WI38 (cell line): ENCODE data around the gene PRPF4.
"Not testable (repeated sequence)": the region's sequence is repeated elsewhere in the genome, so short reads cannot be mapped to it uniquely, and the experiment has no call there.

Experiments
- H3K4me3 ChIP-seq: 2 replicates; pipeline ENCODE4 v1.5.1; 2011; ENCODE audit warnings: low read depth, mild to moderate bottlenecking, control low read depth, low read length
- TF ChIP-seq, protein P1 (sequence below): IDR thresholded peaks from 2 replicates; pipeline ENCODE4 v1.5.1; 2012; ENCODE audit warnings: low read depth, mild to moderate bottlenecking, control low read depth, low read length

The PRPF4 gene

DNA sequence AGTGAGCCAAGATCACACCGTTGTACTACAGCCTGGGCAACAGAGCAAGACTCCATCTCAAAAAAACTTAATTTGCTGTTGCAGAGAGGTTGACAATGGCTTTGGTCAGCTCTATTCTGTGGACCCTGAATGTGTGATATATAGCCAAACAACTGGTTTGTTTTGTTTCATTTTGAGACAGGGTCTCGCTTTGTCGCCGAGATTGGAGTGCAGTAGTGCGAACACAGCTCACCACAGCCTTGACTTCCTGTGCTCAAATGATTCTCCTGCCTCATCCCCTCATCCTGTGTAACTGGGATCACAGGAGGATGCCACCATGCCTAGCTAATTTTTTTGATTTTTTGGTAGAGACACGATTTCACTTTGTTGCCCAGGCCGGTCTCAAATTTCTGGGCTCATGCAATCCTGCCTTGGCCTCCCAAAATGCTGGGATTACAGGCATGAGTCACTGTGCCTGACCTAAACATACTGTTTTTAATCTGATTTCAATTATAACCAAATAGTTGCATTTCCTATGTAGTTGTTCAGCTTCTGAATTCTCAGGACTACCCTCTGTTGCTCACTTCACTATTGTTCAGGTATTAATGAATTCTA is 17.9 kb downstream of the PRPF4 start:
- no peak overlapping the region for H3K4me3 ChIP-seq
- TF ChIP-seq, protein P1, sequence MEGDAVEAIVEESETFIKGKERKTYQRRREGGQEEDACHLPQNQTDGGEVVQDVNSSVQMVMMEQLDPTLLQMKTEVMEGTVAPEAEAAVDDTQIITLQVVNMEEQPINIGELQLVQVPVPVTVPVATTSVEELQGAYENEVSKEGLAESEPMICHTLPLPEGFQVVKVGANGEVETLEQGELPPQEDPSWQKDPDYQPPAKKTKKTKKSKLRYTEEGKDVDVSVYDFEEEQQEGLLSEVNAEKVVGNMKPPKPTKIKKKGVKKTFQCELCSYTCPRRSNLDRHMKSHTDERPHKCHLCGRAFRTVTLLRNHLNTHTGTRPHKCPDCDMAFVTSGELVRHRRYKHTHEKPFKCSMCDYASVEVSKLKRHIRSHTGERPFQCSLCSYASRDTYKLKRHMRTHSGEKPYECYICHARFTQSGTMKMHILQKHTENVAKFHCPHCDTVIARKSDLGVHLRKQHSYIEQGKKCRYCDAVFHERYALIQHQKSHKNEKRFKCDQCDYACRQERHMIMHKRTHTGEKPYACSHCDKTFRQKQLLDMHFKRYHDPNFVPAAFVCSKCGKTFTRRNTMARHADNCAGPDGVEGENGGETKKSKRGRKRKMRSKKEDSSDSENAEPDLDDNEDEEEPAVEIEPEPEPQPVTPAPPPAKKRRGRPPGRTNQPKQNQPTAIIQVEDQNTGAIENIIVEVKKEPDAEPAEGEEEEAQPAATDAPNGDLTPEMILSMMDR = no peak

DNA sequence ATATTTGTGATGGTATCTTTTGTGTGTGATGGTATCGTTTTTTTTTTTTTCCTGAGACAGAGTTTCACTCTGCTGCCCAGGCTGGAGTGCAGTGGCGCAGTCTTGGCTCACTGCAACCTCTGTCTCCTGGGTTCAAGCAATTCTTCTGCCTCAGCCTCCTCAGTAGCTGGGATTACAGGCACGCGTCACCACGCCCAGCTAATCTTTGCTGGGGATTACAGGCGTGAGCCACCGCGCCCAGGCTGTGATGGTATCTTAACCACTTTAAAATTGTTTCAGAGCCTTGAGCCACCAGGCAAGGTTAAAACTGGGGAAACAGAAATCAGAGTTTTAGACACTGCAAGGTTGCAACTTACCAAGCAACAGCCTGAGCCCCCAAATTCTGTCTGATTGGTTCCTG is 20.8 kb downstream of the PRPF4 start:
- H3K4me3 ChIP-seq = not testable (repeated sequence)

DNA sequence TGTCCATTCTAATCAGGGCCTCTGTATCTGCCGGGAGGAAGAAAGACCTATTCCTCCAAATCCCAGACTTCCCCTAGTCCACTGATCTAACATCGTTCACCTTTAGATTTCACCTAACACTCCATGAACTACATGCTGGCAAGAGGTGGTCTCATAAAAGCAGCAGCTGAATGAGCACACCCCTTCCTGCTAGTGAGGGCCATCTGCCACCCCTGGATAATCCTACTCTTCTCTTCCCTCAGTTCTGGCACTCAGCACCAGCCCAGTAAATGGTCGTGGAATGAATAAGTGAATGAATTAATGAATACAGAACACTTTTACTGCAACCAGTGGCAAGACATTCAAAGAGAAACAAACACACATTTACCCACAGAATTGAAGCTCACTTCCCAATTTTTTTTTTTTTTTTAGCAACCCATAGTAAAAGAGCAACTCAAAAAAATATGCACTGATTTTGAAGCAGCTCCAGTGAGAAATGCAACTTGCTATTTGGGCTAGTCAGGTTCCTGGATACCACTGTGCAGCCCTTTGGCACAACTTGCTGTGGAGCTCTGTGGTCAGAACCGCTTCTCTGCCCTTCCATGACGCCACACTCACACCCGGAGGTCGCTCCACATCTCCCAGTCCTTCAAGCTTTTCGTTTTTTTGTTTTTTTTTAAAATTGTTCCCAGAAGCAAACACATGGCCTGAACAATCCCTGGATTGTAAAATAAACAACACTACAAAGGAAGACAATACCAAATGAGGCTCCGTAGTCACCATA is 21.5 kb downstream of the PRPF4 start:
- H3K4me3 ChIP-seq = no peak overlapping the region
- TF ChIP-seq, protein P1 = no peak

DNA sequence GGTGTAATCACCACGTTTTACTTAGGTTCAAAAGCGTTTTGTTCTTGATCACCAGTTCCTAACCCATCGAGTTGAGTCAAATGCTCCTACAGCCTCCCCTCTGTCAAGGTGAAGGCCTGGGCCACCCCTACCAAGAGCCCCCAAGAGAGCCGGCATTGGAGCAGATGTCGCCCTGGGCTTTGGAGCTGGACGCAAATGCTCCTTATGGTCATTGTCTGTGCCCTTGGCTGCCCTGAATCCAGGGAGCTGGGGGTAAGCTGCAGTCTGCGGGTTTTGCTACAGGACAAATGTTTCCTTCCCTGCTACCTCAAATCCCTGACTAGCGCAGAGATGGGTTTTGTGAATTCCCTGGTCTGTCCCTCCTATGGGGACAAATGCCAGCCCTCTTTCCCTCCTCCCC is 22.9 kb downstream of the PRPF4 start:
- H3K4me3 ChIP-seq = no peak overlapping the region
- TF ChIP-seq, protein P1 = no peak

DNA sequence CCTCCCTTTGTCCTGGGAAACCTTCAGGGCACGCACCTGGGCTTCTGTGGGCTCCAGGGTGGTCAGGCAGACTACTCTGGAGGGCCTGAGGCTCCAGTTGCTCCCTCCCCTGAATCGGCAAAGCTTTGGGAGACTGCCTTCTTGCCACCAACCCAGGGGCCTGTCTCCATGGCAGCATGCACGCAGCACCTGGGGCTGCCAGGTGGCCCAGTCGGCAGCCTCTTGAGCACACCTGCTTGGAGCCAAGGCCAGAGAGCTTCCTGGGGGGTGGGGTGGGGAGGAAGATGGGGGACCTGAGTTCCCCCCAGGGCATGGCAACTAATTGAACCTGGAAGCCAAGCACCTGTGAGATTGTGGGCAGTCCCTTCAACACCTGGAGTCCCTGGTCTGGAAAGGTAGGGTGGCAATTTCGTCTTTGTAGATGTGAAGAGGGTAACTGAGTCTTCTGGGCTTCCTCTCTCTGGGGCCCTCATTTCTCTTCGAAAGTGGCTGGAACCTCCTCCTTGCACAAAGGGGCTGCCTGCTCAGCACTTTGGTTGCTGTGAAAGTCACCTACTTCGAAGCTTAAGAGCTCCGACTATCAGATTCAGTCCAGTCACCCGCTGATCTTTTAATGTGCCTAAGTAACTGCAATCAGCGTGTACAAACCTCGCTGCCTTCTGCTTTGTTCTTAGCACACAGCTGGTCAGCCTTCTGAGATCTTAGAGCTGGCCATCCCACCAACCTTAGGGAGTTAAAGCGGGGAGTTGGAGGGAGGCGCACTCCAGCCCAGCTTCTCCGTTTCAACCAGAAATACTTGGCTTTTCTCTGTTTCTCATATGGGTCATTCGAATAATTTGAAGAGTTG is 23.7 kb downstream of the PRPF4 start:
- no peak overlapping the region for H3K4me3 ChIP-seq
- TF ChIP-seq, protein P1 = no peak

DNA sequence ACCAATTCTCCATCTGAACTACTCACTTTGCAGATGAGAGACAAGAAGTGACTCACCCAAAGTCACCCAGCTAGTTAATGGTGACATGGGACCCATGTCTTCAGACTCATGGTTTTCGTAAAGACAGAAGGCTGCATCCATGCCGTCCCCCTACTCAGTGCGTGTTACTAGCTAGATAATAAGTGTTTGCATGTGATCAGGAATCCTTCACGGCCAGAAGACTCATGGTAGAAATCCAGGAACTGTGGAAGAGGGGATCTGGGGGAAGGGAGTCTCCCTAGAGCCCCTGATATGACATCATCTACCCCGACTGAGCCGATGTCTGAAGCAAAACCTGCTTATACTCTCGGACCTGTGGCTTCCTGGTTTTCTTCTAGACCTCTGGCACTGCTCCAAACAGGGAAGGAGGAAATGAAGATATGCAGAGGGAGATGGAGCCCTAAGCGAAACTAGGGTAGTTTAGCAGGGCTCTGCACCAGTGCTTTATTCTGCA is 24.4 kb downstream of the PRPF4 start:
- TF ChIP-seq, protein P1 = no peak
- no peak overlapping the region for H3K4me3 ChIP-seq

DNA sequence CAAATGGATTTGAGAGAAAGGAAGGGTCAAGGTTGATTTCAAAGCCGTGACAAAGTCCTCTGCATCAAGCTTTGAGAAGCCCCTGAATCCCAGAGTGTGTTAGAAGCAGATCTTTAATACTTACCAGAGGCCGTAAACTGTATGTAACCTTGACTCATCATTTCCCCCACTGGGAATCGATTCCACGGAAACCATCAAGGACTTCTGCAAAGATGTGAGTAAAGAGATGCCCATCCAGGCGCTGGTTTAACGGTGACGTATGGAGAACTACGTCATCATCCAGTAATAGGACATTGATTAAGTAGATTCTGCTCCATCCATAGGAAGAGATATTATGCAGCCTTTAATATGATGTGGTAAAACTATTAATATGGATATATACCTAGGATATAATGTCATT is 26.1 kb downstream of the PRPF4 start:
- TF ChIP-seq, protein P1 = no peak
- H3K4me3 ChIP-seq = no peak overlapping the region
